Activated CD4-positive, CD25-positive, alpha-beta regulatory T cell treated with anti-CD3 and anti-CD28 coated beads, Interleukin-2, amount 50 U/mL, for 24 hours (primary cell): ENCODE data around the gene AGBL1.

Experiments
- ATAC-seq, 2 donors: fragments of 150-1000 bp; cut with Tn5 transposase; one replicate each; pipeline ENCODE4 v1.10.0; 2021; ENCODE audit warnings: mild to moderate bottlenecking in 1 of 2, moderate library complexity in 1 of 2

Gene AGBL1

DNA sequence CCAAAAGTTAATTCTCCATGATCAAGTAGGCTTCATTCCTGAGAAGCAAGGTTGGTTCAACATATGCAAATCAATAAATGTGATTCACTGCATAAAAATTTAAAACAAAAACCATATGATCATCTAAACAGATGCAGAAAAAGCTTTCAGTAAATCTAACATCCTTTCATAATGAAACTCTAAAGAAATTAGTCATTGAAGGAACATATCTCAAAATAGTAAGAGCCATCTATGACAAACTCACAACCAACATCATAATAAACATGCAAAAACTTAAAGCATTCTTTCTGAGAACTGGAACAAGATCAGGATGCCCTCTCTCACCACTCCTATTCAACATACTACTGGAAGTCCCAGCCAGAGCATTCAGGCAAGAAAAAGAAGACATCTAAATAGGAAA lies 254.1 kb downstream of the AGBL1 start:
- ATAC-seq = no peak

DNA sequence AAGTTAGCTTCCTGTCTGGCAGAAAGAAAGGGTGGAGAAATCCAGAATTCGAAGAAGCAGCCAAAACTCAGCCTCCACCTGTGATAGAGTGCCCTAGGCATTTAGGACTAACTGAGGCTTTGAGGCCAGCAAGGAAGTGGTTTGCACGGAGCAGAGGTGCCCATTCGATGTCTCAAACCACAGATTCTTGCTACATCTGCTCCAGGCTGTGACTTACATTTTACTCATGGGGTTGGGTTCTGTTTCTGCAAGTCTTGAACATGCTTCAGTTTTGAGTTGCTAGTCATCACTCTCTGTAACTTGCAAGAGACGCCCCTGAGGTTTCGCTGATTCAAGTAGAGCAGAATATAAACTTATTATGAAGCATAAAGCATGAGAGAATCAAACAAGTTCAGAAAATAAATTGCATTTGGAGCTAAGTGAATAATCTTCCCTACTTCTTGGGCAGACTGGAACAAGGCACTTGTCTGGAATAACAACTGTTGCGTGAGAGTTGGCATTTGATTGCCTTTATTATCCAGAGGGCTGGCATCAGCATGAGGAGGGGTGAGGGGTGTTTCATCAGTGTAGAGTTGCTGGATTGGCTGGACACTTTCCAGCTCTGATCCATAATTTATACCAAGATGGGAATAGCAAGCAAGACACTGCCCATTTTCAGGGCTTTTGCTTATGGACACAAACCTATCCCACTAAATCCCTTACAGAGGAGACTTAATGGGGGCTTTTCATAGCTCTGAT lies 256.5 kb downstream of the AGBL1 start:
- no peak for ATAC-seq

DNA sequence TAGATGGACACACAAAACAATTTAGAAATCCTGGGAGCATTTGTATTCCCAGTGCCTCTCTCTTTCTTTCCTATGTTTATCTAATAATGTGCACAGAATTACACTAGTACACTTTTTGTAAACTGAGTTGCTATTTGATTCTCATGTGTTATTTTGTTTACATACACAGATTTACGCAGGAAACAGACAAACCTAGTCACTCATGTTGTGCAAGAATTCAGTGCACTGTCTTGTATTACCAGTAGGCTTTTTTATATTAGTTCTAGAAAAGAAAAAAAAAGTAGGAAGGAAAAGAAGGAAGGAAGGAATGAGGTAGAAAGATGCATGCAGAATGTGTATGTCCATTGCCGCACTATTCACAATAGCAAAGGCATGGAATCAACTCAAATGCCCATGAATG lies 257.4 kb downstream of the AGBL1 start:
- ATAC-seq = no peak

DNA sequence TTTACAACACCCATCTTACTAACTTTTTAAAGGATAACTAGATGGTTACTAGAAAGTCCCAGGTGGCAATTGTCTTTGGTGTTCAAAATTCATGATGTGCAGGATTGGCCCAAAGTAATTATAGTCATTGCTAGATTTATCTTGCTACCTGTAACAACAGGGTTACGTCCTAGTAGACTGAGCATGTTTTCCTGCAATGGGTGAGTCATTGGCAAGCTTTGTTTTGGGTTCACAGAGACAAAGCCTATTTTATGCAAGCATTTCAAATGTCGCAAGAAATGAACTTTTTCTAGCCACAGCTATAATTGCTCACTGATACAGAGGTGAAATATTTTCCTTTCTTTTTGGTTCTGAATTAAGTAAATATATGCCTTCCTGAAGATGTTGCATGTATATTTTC lies 267.6 kb downstream of the AGBL1 start:
- ATAC-seq = no peak

DNA sequence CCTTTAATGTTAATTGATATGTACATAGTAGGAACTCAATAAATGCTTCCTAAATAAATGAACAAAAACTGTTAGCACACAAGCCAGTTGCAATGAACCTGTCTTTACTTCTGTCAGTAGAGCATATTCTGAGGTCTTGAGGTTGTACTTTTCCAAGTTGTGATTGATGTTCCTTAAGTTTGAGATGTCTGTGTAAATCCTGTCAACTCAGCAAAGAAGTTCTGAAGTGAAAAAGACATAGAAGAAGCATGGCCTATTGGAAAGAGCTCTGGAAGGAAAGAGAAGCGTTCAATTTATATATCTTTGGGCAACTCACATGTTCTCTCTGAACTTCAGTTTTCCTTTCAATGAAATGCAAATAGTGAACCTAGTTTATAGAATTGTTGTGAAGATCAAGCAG lies 269.9 kb downstream of the AGBL1 start:
- no peak for ATAC-seq

DNA sequence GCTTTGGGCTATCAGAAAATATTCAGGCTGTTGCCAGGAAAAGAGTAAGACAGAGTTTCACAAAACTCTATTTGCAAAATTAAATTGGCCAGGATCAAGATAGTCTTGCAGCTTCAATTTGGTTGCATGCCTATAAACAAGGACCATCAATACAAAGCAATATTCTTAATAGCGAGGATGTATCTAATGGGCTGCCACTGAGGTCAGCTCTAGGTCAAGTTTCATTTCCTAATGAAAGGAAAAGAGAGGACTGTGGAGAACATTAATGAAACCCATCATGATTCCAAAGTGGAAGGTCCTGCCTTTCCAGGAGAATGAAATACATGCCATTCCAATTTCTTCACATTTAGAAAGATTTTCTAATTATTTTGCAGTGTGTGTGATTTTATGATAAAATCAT lies 273.5 kb downstream of the AGBL1 start:
- no peak for ATAC-seq

DNA sequence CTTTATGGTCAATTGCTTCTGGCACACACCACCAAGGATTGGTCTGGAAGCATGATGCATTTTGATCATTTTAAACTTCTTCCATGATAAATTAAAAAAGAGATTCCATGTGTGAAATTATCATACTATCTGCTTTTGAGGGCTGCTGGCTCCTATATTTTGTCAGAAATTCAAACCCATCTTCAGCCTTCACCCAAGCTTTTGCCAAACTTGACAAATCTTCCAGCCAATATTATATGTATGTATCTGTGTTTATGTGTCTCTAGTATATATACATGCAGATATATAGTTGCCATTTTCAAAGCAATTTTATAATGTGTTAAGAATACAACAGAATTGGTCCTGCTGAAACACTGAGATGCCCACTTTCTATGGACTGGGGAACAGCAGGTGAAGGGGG lies 275.7 kb downstream of the AGBL1 start:
- ATAC-seq = no peak

DNA sequence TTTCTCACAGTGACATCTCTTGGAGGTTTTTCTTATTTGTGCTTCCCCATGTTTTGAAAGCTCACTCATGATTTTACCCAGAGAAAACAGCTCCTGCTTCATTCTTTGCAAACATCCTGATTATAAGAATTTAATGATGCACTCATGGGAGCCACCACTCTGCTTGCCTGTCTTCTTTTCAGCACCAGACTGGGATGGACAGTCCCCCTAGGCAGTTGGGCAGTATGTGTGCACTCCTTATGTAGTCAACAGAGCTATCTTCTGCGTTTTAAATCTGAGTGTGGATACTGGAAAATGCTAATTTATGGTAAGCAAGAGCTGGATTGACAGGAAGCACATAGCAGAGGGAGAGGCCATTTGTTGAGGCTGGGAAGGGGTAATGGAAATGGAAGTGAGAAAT lies 276.1 kb downstream of the AGBL1 start:
- ATAC-seq = no peak

DNA sequence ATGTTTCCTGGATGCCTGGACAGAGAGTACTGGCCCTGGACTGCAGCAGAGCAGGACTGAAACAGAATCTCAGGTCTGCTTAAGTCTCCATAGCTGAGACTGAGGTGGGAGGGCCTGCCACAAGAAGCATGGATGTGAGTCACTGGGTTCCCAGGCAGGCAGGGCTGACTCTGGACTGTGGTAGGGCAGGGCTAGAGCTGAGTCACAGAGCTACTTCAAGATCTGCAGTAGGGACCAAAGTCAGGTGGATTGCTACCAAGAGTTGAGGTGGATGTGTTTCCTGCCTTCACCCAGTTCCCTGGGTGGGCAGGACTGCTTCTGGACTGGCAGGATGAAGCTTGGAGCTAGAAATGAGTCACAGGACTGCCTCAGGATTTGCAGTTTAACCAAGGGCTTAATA lies 282.9 kb downstream of the AGBL1 start:
- no peak for ATAC-seq

DNA sequence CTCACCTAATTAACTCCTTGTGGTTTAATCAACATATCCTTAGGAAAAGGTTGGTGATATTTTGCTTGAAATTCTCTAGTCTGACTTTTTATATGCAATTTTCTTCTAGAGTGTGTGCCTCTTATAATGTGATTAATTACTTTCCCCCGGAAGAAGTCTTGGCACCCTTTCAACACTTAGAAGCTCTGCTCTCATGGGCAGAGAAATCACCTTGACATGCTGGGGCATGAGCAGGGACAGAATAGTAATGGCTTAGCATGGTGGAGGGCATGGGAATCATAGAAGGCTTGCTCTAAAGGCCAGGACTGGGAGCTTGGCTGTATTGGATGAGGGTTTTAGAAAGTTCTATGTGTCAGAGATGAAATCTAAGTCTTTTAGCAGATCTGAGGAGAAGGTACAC lies 293.5 kb downstream of the AGBL1 start:
- ATAC-seq = no peak

DNA sequence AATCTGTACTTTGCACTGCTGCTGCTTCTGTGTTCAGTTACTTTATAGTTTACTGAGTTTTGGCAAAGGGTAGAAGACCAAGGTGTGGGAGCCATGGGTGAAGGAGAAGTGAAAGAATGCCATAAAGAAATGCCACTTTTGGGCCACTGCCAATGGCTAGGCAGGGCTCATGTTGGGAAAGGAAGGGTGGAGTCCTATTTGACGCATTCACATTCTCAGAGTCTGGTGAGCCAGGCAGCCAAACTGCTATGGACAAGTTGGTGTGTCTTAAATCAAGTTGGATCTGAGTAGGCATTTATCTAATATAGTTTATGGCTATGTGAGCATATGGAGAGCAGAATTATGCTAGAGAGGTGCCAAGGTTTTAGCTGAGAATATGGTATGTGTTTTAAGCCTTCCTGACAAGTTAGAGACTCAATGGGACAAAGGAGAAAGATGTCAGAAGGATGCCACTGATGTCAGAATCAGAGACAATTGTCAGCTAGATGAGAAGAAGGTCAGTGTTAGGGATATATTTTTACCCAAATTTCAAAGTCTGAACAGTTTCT lies 296.1 kb downstream of the AGBL1 start:
- no peak for ATAC-seq

DNA sequence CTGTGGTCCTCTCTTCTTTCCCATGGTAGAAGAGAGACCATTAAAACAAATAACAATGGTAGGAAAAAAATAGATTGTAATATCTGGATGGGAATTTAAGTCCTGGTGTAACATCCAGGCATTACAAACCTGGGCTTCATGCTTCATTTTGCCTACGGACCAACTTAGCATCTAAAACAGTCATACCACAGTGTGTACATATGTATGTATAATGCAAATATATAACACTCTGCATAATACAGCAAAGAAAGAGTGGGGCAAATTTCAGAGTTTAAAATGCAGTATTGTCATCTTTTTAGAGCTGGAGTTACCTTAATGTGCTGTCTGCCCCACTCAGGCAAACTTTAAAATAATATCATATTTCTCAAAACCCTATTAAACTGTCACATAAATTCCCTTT lies 298.2 kb downstream of the AGBL1 start:
- no peak for ATAC-seq

DNA sequence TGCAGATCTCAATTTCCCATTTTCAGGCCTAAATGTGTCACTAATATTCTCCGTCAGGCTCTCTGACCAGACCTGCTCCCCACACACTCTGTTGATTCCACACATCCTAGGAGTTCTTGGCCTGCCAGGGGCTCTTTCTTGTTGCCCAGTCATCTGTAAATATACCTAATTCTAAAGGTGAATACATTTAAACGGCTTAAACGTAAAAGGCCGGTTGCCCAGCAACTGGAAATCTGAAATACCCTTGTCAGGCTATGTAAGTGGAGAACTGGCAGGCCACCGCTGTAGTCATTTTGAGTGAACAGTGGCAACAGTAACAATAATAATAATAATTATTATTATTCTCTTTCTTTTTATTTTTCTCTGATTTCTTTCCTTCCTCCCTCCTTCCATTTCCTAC lies 302.7 kb downstream of the AGBL1 start:
- ATAC-seq = no peak

DNA sequence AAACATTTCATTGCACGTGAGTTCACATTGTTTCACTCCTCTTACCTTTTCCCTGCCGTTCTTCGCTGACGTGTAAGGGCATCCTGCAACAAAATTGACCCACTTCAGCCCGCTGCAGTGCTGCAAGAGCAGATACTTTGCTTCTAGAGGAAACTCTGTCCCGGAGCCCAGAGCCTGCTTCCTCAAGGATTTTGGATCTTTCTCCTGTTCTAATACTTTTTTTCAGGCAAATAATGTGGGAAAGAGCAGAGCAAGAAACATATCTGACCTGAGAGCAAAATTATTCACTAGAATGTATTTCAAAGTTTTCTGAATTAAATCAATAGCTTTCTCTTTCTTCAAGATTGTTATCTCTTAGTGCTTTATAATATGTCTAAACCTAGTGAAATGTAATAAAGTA lies 303.9 kb downstream of the AGBL1 start:
- no peak for ATAC-seq

DNA sequence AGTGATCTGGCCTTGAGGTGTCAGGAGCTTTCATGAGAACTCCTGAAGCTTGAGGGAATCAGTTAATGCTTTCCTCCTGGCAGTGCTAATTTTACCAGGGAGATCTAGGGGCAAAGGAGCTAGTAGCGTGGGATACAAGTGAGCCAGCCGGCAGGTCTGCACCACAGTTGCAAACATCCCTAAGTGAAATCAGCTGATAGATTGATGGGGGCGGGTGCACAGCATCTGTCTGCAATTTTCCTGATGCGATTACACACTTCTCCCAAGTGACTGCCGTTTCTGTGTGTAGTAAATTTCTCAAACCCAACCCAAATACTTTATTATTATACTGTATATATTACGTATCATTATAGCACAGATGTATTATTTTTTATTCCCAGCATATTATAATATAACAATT lies 304.5 kb downstream of the AGBL1 start:
- ATAC-seq = no peak

DNA sequence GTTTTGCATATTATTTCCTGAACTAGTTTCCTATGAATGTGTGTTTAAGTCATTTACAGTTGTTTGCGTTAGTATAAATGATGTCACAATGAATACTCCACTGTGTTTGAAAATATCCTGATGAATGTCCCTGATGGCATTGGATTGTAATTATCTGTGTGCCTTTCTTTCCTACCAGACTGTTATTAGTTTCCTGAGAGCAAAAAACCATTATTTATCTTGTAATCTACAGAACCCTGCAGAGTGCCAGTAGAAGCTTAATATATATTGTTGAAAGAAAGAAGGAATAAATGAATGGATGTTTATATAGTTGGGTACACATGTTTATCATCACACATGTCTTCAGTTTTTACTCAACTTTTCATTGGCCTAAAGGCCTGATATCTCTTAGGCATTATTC lies 312.6 kb downstream of the AGBL1 start:
- ATAC-seq = no peak

DNA sequence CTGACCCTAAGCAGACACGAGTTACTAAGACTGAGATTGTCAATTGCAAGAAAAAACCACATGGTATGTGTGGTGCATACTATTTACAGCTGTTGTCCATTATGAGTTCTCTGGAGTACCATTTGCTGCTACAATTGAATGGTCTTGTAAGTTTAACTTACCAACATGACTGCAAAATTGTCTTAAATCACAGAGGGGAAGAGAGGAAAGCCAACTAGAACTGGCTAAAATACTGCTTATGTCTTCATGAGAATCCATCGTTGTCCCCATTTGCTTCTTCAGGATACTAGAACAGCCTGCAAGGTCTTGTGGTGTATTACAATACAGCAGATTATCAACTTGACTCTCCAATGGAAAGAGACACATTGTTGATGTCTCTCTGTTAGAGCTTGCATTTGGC lies 313.2 kb downstream of the AGBL1 start:
- no peak for ATAC-seq

DNA sequence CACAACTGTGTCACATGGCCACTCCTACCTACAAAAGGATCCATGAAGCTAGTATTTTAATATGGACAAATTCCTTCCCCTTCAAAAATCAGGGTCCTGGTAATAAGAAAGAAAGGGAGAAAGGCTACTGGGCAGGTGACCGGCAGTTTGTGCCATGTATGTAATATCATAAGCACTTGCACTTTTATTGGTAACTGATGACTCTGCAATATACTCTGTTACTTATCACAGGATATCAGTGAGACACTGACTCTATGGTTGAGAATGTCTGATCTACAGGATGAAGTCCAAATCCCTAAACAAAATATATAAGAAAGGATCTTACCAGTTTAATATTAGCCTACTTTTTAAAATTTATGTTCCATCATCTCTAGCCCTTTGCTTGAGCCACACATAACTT lies 315.2 kb downstream of the AGBL1 start:
- no peak for ATAC-seq

DNA sequence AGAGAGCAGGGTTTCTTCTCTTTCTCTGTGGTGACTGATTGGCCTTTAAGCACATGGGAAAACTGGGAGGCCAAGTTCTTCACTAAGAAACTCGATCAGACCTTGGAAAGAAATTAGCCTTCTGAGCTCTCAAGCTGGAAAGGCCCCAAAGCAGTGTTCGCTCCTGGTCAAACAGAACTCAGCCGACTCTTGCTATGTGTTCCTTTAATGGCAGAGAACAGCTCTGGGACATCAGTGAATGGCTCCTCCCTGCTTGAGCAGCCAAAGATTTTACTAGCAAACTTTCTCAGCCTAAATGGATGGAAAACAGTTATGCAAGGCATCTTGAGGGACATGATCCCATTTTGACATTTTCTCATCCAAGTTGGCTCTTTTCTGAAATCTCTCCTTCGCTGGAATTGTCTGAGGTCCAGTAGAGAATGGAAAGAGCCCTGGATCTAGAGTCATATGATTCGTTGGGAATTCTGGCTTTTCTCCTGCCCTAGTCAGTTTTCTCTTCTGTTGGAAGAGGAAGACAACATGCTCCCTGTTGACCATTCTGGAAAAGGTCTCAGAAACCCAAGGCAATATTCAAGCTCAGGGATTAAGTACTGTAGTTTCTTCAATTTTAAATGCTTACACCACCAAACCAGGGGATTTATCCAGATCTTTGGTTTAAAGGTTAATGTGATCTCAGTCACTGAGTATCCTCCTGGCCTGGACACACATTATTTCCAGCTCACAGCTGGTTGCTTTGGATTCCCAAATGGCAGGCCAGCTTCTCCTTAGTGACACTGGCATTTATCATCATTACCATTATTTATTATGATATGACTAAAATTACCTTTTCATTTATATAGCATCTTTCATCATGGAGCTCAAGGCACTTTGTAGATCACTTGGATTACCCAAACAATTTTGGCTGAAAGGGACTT lies 319.6 kb downstream of the AGBL1 start:
- no peak for ATAC-seq

DNA sequence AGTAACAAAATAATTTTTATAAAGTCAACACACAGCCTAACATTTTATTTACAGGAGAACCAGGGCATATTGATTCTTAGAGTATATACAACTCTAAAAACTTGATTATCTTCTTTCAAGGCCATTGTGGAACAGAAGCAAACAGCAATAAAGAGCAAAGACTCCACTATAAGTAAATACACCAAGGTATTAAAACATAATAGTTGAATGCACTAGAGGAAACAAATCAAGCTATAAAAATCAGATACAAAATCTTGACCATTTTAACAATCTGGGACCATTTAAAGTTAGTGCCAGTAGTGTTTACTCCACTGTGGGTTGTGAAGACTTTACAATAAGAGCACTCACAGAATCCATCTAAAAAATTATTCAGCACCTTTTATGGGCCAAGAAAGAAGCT lies 323.6 kb downstream of the AGBL1 start:
- no peak for ATAC-seq

DNA sequence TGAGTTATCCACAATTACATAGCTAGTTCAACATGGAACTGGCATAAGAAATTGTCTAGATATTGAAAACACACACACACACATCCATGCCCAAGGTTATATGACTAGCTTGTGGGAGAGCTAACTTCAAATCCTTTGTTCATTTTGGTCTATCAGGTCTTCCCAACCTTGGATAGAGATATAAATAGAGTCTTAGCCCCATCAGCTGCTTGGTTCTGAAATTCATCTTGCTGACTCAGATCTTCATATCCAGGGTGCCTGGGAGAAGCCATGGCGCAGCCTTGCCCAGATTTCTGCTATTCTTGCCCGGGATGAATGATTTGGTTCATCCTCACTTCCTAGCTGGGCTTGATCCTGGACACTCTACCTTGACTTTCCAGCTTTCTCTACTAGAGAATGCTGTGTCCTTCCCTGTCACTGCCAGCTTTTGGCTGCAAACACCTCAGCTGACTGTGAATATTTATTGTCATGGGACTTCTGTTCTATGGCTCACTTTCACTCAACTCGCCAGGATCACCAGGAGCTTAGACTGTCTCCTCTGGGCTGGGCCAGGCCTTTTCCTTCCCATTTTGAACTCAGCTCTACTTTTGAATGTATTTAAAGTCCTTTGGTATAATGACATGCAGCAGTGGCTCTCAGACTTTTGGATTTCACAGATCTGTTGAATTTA lies 324.4 kb downstream of the AGBL1 start:
- no peak for ATAC-seq

DNA sequence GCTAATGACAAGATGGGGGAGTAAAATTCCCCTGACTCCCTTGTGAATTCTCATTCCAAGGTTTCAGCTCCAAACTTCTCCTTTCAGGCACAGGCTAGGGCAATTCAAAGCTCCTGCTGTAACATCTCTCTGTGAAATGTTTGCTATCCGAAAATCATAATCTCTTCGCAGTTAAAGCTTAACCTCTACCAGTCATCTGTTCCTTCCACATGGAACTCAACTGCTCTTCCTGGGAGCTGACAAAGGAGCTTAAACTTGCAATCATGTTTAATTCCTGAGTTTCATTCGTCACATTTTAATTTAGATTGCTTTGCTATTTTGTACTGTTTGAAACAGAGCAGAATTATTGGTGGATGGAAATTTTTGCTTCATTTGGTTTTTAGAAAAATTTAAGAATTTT lies 328.6 kb downstream of the AGBL1 start:
- ATAC-seq = no peak

DNA sequence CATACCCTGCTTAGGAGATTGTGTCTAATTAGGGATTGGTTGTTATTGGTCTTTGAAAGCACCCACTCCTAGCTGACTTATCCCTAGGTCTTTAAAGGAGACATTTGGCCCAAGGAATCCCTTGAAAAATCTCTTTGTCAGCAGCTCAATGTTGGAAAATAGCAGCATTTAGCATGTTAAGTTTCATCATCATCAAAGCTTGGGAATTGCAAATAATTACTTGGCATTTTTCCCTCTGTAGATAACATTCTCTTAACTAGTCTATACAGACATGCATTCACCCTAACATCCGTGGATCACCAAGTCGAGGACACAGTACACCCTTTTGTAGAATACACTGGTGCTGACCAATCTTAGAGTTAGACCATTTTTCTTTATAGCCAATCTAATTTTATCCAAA lies 332.2 kb downstream of the AGBL1 start:
- ATAC-seq = no peak

DNA sequence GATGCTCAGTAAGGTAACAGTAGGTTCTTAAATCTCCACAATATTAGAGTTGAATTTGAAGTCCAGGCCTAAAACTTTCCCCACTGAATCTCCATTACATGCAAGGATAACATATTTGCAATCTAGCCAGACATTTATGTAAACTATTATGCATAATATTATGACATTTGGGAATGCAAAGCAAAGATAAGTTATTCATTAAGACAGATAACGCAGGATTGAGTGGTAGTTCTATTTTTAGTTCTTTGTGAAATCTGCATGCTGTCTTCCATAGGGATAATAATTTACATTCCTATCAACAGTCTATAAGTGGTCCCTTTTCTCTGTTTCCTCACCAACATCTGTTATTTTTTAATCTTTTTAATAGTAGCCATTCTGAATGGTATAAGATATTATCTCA lies 333.5 kb downstream of the AGBL1 start:
- no peak for ATAC-seq
